T-helper 9 cell (primary cell): Measurements from ENCODE around the gene IL15.
"Not testable (repeated sequence)": the region's sequence is repeated elsewhere in the genome, so short reads cannot be mapped to it uniquely, and the experiment has no call there.

Experiments used
- DNase-seq: peaks from one replicate; pipeline ENCODE4 v3.0.0-alpha.2; 2020

The IL15 gene

GRCh38 chr4:141705048-141705746 is 68.8 kb downstream of the IL15 start:
- no peak for DNase-seq

- DNase-seq, result no peak
Measured at GRCh38 chr4:141705747-141706377, 69.5 kb downstream of the IL15 start.

GRCh38 chr4:141706445-141706844 is 70.1 kb downstream of the IL15 start:
- DNase-seq, result no peak

- no peak for DNase-seq
Measured at GRCh38 chr4:141711211-141711610, 74.8 kb downstream of the IL15 start.

GRCh38 chr4:141713185-141713584 is 76.8 kb downstream of the IL15 start:
- DNase-seq, result no peak

DNA sequence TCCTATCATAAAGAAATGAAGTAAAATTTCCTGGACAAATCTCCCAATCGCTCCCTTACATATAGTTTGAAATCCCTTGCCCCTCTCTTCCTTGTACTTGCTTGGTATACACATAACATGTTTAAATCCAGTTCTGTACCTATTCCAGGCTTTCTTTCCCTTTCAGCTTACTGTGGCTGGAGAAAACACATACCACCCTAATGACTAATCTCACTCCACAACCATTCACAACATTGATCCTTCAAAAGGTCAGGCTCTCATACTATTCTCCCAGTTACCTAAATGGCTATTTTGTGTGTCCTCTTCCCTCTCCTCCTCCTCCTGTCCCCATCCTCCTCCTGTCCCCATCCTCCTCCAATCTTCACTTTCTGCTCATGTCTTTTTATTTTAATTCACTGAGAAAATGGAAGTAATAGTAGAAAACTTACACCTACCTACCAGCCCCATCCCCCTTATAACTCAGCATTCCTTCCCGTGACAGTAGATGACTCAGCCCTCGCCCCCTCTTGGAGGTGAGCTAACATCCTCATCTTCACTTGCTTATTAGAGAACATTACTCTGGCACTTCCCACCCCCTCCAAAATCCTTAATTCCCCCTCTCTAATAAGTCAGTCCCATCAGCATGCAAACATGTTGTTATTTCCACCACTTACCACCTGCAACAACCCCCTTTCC is 77.5 kb downstream of the IL15 start:
- no peak for DNase-seq

DNA sequence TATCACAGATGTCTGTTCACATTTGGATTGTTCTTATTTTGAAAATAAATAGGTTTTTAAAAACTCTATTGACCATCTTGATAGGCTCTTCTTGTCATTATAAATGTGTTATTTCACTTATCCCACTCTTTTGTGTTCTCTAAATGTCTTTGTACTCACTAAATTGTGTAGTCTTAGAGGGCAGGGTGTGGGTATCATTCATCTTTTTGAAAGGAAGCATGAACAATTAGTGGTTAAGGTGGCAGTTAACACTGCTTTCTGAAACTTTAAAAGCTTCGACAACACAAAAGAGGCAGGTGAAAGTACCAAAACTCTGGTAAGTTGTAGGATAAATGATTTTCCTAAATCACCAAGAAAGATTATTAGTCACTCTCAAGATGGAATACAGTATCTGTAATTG is 83.2 kb downstream of the IL15 start:
- DNase-seq, result no peak

DNA sequence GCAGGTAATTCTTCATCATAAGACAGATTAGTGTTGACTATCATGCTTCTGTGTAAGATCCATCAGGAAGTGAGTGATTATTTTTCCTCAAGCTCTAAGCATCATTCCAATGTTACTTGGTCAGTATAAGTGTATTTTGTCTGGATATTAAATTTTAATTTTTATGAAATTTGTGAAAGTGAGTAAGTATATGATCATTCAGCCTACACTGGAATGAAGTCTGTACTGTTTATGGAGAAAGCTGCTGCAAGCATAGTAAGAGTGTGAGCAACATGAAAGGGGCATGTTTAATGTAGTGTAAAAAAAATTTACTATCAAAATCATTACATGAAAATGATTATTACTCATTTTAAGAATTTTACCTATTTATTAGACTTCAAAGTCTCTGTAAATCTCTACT is 84.8 kb downstream of the IL15 start:
- DNase-seq, result no peak

- DNase-seq, result no peak
Measured at GRCh38 chr4:141724646-141725045, 88.3 kb downstream of the IL15 start.

GRCh38 chr4:141727420-141727819 is 91.0 kb downstream of the IL15 start:
- no peak for DNase-seq

DNA sequence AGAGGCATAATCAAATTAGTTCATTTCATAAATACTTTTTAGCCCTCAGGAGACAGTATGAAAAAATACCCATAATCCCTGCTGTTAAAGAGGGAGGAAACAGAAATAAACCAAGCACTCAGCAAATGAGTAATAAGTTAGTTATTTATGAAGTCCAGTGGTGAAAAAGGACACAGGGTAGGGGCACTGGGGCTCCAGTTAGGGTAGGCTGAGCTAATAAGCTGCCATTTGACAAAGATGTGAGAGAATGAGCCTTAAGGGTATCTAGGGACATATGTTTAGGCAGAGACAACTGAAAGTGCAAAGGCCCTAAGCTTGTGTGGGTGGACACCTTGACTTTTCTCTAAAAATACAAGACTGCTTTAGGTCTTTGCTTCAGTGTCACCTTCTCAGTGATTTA is 94.4 kb downstream of the IL15 start:
- DNase-seq, result no peak

DNA sequence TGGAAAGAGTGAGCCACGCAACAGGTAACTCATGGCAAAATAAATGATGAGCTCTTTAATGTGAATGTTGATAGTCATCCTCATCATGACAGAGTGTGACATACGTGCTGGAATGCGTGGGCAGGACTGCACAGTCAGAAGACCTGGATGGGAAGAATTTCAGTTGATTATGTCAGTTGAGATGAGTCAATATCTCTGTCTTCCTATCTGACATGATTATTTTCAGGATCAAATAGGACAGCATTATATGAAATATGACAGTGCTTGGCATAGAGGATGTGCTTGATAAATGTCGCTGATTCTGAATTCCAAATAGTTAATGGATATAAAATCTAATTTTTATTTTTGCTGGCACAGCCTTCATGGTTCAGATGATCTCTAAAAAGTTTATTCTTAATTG is 95.1 kb downstream of the IL15 start:
- no peak for DNase-seq

DNA sequence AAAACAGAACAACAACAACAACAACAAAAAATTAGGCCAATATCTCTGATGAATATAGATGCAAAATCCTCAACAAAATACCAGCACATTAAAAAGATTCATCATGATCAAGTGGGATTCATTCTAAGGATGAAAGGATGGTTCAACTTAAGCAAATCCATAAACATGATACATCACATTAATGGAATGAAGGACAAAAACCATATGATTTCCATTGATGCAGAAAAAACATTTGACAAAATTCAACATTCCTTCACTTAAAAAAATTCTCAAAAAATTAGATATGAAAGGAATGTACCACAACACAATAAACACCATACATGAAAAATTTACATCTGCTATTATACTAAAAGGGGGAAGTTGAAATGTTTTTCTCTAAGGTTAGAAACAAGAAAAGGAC is 103.3 kb downstream of the IL15 start:
- DNase-seq, result no peak

- DNase-seq, result no peak
Measured at GRCh38 chr4:141746026-141746425, 109.6 kb downstream of the IL15 start.

DNA sequence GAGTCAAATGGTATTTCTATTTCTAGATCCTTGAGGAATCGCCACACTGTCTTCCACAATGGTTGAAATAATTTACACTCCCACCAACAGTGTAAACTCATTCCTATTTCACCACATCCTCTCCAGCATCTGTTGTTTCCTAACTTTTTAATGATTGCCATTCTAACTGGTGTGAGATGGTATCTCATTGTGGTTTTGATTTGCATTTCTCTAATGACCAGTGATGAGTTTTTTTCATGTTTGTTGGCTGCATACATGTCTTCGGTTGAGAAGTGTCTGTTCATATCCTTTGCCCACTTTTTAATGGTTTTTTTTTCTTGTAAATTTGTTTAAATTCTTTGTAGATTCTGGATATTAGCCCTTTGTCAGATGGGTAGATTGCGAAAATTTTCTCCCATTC is 115.4 kb downstream of the IL15 start:
- not testable (repeated sequence) for DNase-seq

- no peak for DNase-seq
Measured at GRCh38 chr4:141757287-141757686, 120.9 kb downstream of the IL15 start.

- DNase-seq, result no peak
Measured at GRCh38 chr4:141759796-141760425, 123.5 kb downstream of the IL15 start.

- no peak for DNase-seq
Measured at GRCh38 chr4:141761926-141762325, 125.5 kb downstream of the IL15 start.

DNA sequence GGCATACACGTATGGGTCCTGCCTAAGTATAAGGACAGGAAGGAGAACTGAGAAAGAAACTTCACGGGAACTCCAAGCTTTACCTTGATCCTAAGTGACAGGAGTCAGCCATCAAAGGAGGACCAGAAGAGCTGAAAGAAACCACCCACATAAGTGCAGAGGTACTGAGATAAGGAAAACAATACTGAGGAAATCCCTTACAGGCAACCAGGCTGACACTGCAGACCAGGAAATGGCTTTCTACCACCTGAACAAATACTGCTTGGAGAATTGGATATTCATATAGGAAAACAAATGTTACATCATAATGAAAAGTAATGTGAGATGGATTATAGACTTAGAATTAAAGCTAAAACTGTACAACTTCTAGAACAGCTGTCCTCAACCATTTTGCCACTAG is 127.0 kb downstream of the IL15 start:
- DNase-seq, result no peak

GRCh38 chr4:141768954-141769353 is 132.6 kb downstream of the IL15 start:
- DNase-seq, result no peak

- no peak for DNase-seq
Measured at GRCh38 chr4:141771889-141772830, 135.8 kb downstream of the IL15 start.

DNA sequence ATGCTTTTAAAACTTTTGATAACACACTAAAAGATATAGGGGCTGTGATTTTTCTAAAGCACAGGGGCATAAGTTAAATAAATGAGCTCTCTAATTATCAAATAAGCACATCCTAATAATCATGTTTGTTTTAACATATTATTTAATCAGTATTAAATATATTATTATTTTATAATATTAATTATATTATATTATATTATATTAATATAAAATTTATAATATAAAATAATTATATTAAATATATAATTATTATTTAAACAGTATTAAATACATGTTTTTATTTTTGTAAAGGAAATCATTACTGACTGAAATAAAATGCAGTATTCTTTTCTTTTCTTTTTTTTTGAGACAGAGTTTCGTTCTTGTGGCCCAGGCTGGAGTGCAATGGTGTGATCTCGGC is 136.5 kb downstream of the IL15 start:
- DNase-seq, result no peak

GRCh38 chr4:141782205-141782604 is 145.8 kb downstream of the IL15 start:
- no peak for DNase-seq
